Ishikawa (cell line): ENCODE measurements around the gene PCBP3.

Source experiments
- CEBPB ChIP-seq: IDR thresholded peaks from 2 replicates; pipeline ENCODE4 v1.6.1; 2012
- CREB1 ChIP-seq: IDR thresholded peaks from 2 replicates; pipeline ENCODE4 v1.6.1; 2012; ENCODE audit warnings: low read depth
- EGR1 ChIP-seq: IDR thresholded peaks from 2 replicates; pipeline ENCODE4 v1.6.1; 2012
- EP300 ChIP-seq: IDR thresholded peaks from 2 replicates; pipeline ENCODE4 v1.6.1; 2012; ENCODE audit warnings: borderline replicate concordance
- FOXM1 ChIP-seq: IDR thresholded peaks from 2 replicates; pipeline ENCODE4 v1.6.1; 2012; ENCODE audit warnings: low read depth, borderline replicate concordance
- MAX ChIP-seq: IDR thresholded peaks from 2 replicates; pipeline ENCODE4 v1.6.1; 2012
- NFIC ChIP-seq: IDR thresholded peaks from 2 replicates; pipeline ENCODE4 v1.6.1; 2012
- RAD21 ChIP-seq: IDR thresholded peaks from 2 replicates; pipeline ENCODE4 v1.6.1; 2012; ENCODE audit warnings: low read depth
- REST ChIP-seq: IDR thresholded peaks from 2 replicates; pipeline ENCODE4 v1.6.1; 2012; ENCODE audit warnings: low read depth, mild to moderate bottlenecking
- TAF1 ChIP-seq: IDR thresholded peaks from 2 replicates; pipeline ENCODE4 v1.6.1; 2012; ENCODE audit warnings: low read depth, mild to moderate bottlenecking
- TCF12 ChIP-seq: IDR thresholded peaks from 2 replicates; pipeline ENCODE4 v1.6.1; 2012; ENCODE audit warnings: low read depth
- TEAD4 ChIP-seq: IDR thresholded peaks from 2 replicates; pipeline ENCODE4 v1.6.1; 2012
- USF1 ChIP-seq: IDR thresholded peaks from 2 replicates; pipeline ENCODE4 v1.6.1; 2012
- YY1 ChIP-seq: IDR thresholded peaks from 2 replicates; pipeline ENCODE4 v1.6.1; 2012; ENCODE audit warnings: low read depth
- ZBTB7A ChIP-seq: IDR thresholded peaks from 2 replicates; pipeline ENCODE4 v1.6.1; 2012; ENCODE audit warnings: low read depth

Gene PCBP3

GRCh38 chr21:45803618-45804340 lies 160.3 kb downstream of the PCBP3 start:
- no peak for TF ChIP-seq ZBTB7A
- TF ChIP-seq TCF12: no peak
- TF ChIP-seq REST: no peak
- no peak for TF ChIP-seq CREB1

DNA sequence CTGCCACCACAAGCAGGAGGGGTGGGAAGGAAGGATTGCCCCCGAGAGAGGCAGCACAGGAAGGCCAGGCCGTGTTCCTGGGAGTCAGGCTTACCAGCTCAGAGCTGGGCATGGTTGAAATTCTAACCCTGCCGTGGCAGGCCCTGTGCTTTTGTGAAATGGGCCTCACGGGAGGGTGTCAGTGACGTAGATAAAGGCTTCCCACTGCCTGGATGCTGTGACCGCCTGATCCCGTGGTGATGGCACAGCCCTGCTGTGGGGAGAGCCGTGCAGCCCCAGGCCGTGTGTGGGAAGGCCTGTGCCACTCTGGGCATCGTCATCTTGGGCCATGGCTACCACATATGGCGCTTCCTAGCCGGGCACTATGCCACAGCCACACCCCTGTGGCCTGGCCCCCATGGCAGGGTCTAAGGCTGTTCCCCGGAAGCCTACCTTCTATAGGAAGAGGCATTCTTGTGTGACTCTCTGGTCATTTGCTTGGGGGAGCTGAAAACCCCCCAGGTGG lies 161.3 kb downstream of the PCBP3 start:
- TF ChIP-seq TEAD4 (no peak), NFIC (no peak), YY1 (no peak), REST (no peak), CREB1 (no peak), FOXM1 (no peak), CEBPB (no peak)

- TF ChIP-seq FOXM1 (no peak), YY1 (no peak), TCF12 (no peak)
Observed at GRCh38 chr21:45805321-45805720, 161.8 kb downstream of the PCBP3 start.

DNA sequence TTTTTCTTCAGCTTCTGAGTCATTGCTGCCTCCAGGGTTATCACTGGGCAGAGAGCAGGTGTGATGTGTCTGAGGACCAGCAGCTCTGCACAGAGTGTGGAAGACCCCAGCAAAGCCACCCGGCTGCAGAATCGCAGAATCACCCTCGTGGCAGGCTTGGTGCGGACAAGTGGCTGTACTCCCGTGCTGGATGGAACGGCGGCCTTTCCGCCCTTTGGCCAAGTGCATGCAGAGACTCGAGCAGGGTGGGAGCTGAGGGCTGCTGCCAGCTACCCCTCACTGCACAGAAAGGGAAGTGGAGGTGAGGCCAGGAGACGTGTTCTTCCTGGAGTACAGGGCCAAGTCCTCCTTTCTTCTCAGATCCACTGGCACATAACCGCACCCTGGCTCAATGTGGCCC lies 162.5 kb downstream of the PCBP3 start:
- TF ChIP-seq TEAD4 (no peak), NFIC (no peak), REST (no peak), FOXM1 (no peak), MAX (no peak), YY1 (no peak), CREB1 (no peak), CEBPB (no peak), EGR1 (no peak), TAF1 (no peak), EP300 (no peak), USF1 (no peak)

GRCh38 chr21:45809421-45809820 lies 165.9 kb downstream of the PCBP3 start:
- no peak for TF ChIP-seq FOXM1
- no peak for TF ChIP-seq MAX
- no peak for TF ChIP-seq TAF1
- no peak for TF ChIP-seq ZBTB7A
- TF ChIP-seq EGR1: no peak

DNA sequence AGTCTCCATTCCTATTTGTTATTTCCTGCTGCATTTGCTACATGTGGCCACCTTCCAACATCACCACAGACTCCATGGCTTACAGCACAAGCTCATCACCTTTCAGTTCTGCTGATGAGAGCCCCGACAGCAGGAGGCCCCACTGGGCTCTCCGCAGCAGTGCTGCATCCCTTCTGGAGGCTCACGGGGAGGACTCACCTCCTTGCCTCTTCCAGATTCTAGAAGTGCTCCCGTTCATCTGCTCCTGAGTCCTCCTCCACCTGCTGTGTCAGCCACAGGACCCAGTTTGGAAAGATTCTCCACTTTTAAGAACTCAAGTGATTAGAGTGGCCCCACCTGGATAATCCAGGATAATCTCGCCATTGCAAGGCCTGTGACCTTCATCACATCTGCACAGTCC lies 167.6 kb downstream of the PCBP3 start:
- no peak for TF ChIP-seq FOXM1
- no peak for TF ChIP-seq USF1
- TF ChIP-seq YY1: no peak
- no peak for TF ChIP-seq CEBPB
- no peak for TF ChIP-seq TCF12
- no peak for TF ChIP-seq REST
- no peak for TF ChIP-seq EGR1
- no peak for TF ChIP-seq CREB1
- no peak for TF ChIP-seq RAD21
- no peak for TF ChIP-seq TAF1
